Measurements from ENCODE around the gene SEH1L.
A peak's percentile ranks its signal among the peaks of the same experiment; 100 is the strongest.
"Not testable (repeated sequence)": the region's sequence is repeated elsewhere in the genome, so short reads cannot be mapped to it uniquely, and the experiment has no call there.

The SEH1L gene

DNA sequence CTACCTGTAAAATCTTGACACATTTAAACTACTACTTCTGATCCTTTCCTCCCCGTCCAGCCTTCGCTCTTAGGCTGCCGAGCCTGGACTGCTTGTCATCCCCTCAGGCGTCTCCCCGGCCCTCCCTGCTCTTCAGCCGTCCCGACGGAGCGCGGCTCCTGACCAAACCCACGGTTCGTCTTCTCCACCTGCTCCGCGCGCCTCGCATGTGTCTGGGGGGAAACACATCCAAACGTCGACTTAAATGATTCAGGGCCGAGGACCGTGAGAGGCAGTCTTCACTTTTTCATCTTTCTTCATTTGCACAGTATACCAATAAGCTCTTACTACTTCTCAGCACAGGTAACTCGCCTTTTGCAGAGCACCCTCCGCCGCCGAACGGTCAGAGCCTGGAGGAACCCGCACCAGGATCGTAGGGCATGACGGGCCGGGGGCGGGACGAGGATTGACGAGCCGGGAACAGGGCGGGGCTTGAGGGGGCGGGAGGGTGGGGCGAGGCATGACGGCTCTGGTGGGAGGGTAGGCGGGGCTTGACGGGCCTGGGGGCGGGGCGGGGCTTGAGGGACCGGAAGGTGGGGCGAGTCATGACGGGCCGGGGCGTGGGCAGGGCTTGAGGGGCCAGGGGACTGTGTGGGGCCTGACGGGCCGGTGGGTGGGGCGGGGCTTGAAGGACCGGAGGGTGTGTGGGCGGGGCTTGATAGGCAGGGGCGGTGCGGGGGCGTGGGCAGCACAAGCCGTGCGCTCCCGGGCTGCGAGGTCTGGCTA, at the start of gene SEH1L:
SEH1L (plus strand) TSS at position 727 of the 765 bp plus-strand sequence. CDS start 111 bp downstream, outside the sequence.
- DNase-seq = peak; percentile 99

DNA sequence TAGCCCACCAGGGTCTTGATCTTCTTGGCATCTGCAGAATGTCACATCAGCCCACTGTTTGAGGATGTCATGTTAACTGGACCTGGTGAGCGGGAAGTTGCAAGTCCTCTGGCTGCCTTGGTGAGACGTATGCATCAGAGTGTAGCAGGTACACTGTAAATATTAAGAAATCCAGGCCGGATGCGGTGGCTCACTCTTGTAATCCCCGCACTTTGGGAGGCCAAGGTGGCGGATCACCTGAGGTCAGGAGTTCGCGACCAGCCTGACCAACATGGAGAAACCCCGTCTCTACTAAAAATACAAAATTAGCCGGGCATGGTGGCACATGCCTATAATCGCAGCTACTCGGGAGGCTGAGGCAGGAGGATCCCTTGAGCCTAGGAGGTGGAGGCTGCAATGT, 46.6 kb upstream of the SEH1L start:
- DNase-seq = not testable (repeated sequence)

DNA sequence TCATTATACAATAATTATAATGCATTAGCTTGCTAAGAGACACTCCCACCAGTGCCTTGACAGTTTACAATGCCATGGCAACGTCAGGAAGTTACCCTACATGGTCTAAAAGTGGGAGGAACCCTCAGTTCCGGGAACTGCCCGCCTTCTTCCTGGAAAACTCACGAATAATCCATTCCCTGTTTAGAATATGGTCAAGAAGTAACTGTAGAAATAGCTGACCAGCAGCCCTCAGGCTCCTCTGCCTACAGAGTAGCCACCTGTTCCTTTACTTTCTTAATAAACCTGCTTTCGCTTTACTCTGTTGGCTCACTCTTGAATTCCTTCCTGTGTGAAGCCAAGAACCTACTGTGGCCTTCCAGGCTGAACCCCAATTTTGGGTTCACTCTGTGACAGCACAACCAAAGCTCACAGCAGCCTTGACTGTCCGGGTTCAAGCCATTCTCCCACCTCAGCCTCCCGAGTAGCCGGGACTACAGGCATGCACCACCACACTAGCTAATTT, 43.7 kb upstream of the SEH1L start:
- DNase-seq = peak; percentile 41

GRCh38 chr18:12906119-12906518, 41.7 kb upstream of the SEH1L start:
- no peak for DNase-seq

DNA sequence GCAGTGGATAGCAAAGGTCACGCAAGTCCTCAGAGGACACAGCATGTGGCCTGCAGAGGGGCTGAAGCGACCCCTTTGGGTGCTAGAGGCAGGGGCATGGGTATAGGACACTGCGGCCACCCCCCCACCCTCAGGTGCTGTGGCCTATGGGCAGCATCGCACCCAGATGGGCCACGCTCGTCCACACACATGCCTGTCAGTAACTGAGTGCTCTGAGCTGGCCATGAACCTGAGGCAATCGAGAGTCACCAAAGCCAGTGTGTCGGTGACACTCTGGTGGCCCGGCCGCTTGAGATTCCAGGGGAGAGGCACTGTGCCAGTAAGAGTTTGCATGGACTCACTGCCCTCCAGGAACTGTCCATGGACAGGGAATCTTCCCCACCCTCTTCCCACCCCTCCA, 41.0 kb upstream of the SEH1L start:
- no peak for DNase-seq

DNA sequence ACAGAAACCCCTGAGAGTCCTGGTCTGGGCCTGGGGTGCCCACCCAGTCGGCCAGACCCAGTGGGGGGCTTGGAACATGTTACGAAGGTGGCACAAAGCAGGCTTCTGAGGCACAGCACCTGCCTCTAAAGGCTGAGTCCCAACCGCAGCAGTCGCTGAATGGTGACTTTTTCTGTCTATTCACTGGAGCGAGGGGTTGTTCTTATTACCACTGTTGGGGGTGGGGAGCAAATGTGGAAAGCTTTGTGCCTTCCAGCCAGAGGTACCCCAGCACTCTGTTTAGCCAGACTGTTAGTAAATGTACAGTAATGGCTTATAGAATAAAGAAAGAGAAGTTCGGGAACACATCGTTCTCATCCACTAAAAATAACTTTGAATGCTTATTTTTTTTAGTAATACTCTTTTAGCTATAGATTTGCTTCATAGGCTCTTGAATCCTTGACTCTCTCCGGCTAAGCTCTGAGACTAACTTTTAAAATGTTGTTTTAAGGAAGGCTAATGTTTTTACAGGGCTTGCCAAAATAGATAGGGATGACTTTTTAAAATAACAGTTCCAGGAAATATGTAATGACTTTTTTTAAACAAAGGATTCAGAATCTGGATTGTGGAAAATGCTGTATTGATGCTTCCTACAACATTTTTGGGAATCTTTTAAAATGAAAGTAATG, 40.4 kb upstream of the SEH1L start:
- no peak for DNase-seq

- no peak for DNase-seq
Measured at GRCh38 chr18:12908706-12909105, 39.1 kb upstream of the SEH1L start.

GRCh38 chr18:12911025-12911928, 36.5 kb upstream of the SEH1L start:
- peak; percentile 42 for DNase-seq

GRCh38 chr18:12911929-12912703, 35.7 kb upstream of the SEH1L start:
- no peak for DNase-seq

GRCh38 chr18:12921178-12921577, 26.6 kb upstream of the SEH1L start:
- DNase-seq = no peak

- no peak for DNase-seq
Measured at GRCh38 chr18:12922266-12922665, 25.5 kb upstream of the SEH1L start.

DNA sequence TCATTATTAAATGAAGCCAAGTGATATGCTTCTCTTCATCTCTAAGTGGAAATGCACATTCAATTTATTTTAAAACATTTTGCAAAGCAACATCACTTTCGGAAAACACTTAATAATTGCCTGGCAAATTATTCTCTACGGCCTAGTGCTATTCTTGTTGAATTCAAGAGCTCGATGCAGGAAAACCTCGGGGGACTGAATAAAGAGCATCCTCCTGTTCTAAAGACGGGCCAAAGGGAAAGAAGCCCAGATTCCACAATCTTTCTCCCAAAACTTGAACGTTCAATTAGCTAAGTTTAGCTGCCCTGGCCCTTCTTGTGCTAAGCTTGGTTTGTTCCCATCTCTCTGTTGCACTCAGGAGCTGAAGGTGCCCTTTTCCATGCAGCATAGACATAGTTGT, 23.2 kb upstream of the SEH1L start:
- DNase-seq = no peak

GRCh38 chr18:12928206-12928605, 19.6 kb upstream of the SEH1L start:
- DNase-seq = no peak

- DNase-seq = no peak
Measured at GRCh38 chr18:12928641-12929040, 19.2 kb upstream of the SEH1L start.

- no peak for DNase-seq
Measured at GRCh38 chr18:12929477-12930083, 18.2 kb upstream of the SEH1L start.

DNA sequence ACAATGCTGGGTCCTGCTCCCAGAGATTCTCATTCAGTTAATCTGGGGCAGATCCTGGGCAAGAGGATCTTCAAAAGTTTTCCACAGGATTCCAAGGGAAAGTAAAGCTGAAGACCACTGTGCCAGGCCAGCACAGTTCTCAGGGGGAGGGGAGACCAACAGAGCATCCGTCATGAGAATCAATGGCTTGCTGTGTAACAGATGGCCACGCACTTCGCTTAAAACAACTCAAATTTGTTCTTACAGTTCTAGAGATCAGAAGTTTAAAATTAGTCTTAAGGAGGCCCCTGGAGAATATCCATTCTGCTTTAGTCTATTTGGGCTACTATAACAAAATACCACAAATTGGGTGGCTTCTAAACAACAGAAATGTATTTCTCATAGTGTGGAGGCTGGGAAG, 17.4 kb upstream of the SEH1L start:
- no peak for DNase-seq

GRCh38 chr18:12930908-12931307, 16.9 kb upstream of the SEH1L start:
- no peak for DNase-seq

GRCh38 chr18:12933327-12933726, 14.5 kb upstream of the SEH1L start:
- no peak for DNase-seq

GRCh38 chr18:12934454-12935071, 13.2 kb upstream of the SEH1L start:
- peak; percentile 75 for DNase-seq

- DNase-seq = no peak
Measured at GRCh38 chr18:12939162-12939561, 8.6 kb upstream of the SEH1L start.

GRCh38 chr18:12943215-12943614, 4.6 kb upstream of the SEH1L start:
- DNase-seq = no peak

DNA sequence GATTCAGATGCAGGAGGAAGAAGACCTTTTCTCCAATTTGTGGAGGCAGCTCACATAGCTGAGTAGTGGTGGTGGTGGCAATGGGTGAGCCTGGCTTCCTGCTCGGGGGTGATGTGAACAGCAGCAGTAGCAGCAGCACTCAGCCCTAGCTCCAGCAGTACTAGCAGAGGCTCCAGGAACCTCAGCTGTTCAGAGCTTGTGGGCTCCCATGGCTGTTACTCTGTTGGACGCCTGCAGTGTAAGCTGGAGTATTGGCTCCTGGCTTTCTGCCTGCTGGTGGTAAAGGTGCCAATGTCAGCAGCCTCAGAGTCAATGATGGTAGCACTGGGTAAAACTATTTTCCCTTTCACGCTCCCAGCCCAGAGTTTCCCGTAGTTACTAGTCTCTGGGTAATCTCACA, 3.1 kb upstream of the SEH1L start:
- DNase-seq = no peak

All from activated T-cell treated with anti-CD3 and anti-CD28 coated beads for 4 hours (primary cell).